NB4 (cell line): ENCODE results near the gene ADAD2.

ENCODE experiments used
- MYC ChIP-seq: IDR thresholded peaks from 2 replicates; pipeline ENCODE4 v1.6.1; 2011; ENCODE audit warnings: low read depth, low read length
- POLR2A ChIP-seq: IDR thresholded peaks from 2 replicates; pipeline ENCODE4 v1.6.1; 2011; ENCODE audit warnings: mild to moderate bottlenecking; ENCODE audit not compliant: insufficient read length; ENCODE audit errors: extremely low read depth
- TF ChIP-seq, protein P1 (sequence below): IDR thresholded peaks from one replicate; pipeline ENCODE4 v1.5.1; 2012; ENCODE audit warnings: low read depth, low read length
- TF ChIP-seq, protein P2 (sequence below): IDR thresholded peaks from 2 replicates; pipeline ENCODE4 v1.6.1; 2011; ENCODE audit warnings: low read depth, low read length

DNA sequence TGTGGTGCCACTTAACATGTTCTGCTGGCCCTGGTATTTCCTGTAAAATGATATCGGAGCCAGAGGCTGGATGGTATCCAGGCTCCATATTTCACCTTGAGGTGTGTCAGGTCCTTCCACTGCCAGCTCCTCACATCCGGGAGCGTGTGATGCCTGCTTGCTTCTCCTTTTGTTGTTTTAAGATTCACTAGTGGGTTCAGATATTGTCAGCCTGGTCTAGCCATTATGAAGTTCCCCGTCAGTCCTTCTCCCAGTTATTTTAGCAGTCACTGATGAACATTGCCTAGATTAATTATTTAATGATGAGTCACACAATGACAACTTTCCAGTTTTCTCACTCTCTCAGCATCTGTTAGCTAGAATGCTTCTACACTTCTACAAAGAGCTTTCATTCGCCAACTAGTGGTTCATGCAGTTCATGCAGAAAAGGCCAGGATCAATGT, 34.6 kb upstream of the ADAD2 start:
- TF ChIP-seq POLR2A (no peak), MYC (no peak)
- TF ChIP-seq, protein P1, sequence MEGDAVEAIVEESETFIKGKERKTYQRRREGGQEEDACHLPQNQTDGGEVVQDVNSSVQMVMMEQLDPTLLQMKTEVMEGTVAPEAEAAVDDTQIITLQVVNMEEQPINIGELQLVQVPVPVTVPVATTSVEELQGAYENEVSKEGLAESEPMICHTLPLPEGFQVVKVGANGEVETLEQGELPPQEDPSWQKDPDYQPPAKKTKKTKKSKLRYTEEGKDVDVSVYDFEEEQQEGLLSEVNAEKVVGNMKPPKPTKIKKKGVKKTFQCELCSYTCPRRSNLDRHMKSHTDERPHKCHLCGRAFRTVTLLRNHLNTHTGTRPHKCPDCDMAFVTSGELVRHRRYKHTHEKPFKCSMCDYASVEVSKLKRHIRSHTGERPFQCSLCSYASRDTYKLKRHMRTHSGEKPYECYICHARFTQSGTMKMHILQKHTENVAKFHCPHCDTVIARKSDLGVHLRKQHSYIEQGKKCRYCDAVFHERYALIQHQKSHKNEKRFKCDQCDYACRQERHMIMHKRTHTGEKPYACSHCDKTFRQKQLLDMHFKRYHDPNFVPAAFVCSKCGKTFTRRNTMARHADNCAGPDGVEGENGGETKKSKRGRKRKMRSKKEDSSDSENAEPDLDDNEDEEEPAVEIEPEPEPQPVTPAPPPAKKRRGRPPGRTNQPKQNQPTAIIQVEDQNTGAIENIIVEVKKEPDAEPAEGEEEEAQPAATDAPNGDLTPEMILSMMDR = no peak
- TF ChIP-seq, protein P2, sequence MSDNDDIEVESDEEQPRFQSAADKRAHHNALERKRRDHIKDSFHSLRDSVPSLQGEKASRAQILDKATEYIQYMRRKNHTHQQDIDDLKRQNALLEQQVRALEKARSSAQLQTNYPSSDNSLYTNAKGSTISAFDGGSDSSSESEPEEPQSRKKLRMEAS = no peak
